Endothelial cell (in vitro differentiated cells): ENCODE results near the gene NRXN3. TPM values are rescaled to one million over a fixed set of nuclear protein-coding genes. Genes with fewer than 3 reads are reported as not detected.

ENCODE experiments used
- DNase-seq: peaks from one replicate; pipeline ENCODE4 v3.0.0; 2021; ENCODE audit warnings: low spot score
- H3K27ac Mint-ChIP-seq: one replicate; pipeline ENCODE4 v1.8.0; 2021; ENCODE audit warnings: mixed read lengths, inconsistent platforms; ENCODE audit not compliant: unreplicated experiment
- H3K27me3 Mint-ChIP-seq: one replicate; pipeline ENCODE4 v1.8.0; 2021; ENCODE audit warnings: mild to moderate bottlenecking, moderate library complexity, mixed read lengths, inconsistent platforms; ENCODE audit not compliant: unreplicated experiment
- H3K36me3 Mint-ChIP-seq: one replicate; pipeline ENCODE4 v1.8.0; 2021; ENCODE audit warnings: mild to moderate bottlenecking, low read depth, mixed read lengths, inconsistent platforms; ENCODE audit not compliant: unreplicated experiment
- H3K4me1 Mint-ChIP-seq: one replicate; pipeline ENCODE4 v1.8.0; 2021; ENCODE audit warnings: mild to moderate bottlenecking, mixed read lengths, inconsistent platforms; ENCODE audit not compliant: unreplicated experiment
- H3K4me3 Mint-ChIP-seq: one replicate; pipeline ENCODE4 v1.8.0; 2021; ENCODE audit warnings: mild to moderate bottlenecking, mixed read lengths, inconsistent platforms; ENCODE audit not compliant: unreplicated experiment
- H3K9me3 Mint-ChIP-seq: one replicate; pipeline ENCODE4 v1.8.0; 2021; ENCODE audit warnings: mixed read lengths, inconsistent platforms; ENCODE audit not compliant: unreplicated experiment
- CTCF ChIP-seq: fragments of 200-600 bp; sonication (generic); IDR thresholded peaks from one replicate; pipeline ENCODE4 v1.5.0; 2021; ENCODE audit warnings: antibody characterized with exemption; ENCODE audit not compliant: unreplicated experiment
- total RNA-seq: library from RNA; stranded (reverse); fragmentation: NEBNext Ultra II Directional; extraction: Animal tissue kit (Norgen Biotek cat#: 25700); gene quantifications from one replicate; pipeline ENCODE4 v1.2.1, GENCODE V29; 2021; ENCODE audit not compliant: unreplicated experiment

The NRXN3 gene
- total RNA-seq, 1 donor from 2014 or later: 2.3 TPM

DNA sequence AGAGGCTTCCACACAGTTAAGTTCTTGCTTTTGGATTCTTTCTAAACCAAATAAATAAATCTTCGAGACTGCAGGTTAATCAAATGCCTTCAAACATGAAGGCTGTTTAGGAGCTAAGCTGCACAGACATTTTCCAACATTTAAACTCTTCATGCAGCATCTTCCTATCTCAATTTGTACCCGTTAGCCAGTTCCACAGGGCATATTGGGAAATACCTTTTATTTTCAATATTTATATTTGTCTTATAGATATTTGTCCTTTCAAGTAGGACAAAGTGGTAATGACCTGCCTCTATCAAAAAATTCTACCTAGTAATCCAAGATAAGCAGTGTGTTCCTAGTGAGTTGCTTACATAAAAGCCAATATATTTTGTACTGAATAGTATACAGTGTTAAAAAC is 1667.5 kb downstream of the NRXN3 start:
- H3K27ac Mint-ChIP-seq: no peak overlapping the region
- H3K36me3 Mint-ChIP-seq: no peaks in the 10 kb centered on the region
- no peak overlapping the region for H3K4me3 Mint-ChIP-seq
- H3K27me3 Mint-ChIP-seq: no peaks in the 10 kb centered on the region
- TF ChIP-seq CTCF: no peak
- no peaks in the 10 kb centered on the region for H3K4me1 Mint-ChIP-seq
- no peaks in the 10 kb centered on the region for H3K9me3 Mint-ChIP-seq
- DNase-seq: no peak

DNA sequence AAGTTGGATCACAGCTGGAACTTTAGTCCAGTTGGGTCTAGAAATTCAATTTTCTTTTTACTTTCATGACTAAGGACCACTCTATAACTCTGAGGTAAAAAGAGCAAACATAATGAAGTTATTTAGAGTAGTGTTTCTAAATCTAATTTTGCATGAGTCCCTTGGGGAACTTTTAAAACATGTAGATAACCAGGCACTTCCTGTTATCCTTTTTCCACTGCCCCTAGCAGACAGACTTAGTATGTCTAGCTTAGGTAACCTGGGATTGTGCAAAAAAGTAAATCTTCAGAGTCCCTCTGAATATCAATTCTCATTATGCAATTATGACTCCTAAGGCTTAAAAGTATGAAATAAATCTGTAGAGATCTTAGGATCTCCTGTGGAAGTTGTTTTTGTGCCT is 1669.9 kb downstream of the NRXN3 start:
- TF ChIP-seq CTCF: no peak
- Mint-ChIP-seq H3K4me3 (no peak overlapping the region), H3K27me3 (no peaks in the 10 kb centered on the region), H3K9me3 (no peaks in the 10 kb centered on the region), H3K27ac (no peak overlapping the region), H3K4me1 (no peaks in the 10 kb centered on the region), H3K36me3 (no peaks in the 10 kb centered on the region)
- DNase-seq: no peak

GRCh38 chr14:79840831-79841230 is 1670.7 kb downstream of the NRXN3 start:
- Mint-ChIP-seq H3K36me3 (no peaks in the 10 kb centered on the region), H3K4me1 (no peaks in the 10 kb centered on the region), H3K27me3 (no peaks in the 10 kb centered on the region), H3K4me3 (no peak overlapping the region), H3K27ac (no peak overlapping the region), H3K9me3 (no peaks in the 10 kb centered on the region)
- no peak for DNase-seq
- TF ChIP-seq CTCF: no peak

DNA sequence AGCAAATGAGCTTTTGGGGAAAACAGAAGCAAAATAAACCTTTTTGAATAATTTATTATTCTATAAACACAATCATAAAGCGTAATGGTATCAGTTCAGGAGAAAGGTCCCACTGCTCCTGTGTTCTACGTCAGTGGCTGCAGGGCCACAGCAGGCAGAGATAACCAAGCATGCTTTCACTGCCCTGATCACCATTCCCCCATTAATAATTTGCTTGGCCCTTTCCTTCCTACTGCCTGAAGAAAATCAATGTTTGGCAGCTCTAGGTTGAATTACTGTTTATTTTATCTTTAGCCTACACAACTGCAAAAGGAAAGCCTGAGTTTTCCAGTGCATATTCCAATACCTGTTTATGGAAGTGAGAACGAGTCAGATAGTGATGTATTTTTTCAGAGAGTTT is 1671.3 kb downstream of the NRXN3 start:
- Mint-ChIP-seq H3K9me3 (no peaks in the 10 kb centered on the region), H3K27me3 (no peaks in the 10 kb centered on the region), H3K36me3 (no peaks in the 10 kb centered on the region), H3K4me3 (no peak overlapping the region), H3K27ac (no peak overlapping the region), H3K4me1 (no peaks in the 10 kb centered on the region)
- no peak for TF ChIP-seq CTCF
- no peak for DNase-seq

DNA sequence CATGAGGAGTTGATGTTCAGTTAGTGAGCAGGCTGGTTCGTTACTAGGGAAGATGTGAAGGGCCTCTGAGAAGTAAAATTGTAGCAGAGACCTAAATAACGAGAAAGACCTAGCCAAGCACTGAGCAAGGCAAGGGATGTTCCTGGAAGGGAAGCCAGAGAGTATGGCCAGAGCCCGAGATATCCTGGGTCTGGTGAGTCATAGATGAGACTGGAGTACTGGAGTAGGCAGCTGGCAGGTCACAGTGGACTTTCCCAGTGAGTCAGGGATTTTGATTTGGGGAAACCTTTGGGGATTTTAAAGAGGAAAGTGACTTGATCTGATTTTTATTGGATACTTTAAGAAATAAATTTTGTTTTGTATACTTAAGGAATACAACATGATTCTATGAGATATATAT is 1672.1 kb downstream of the NRXN3 start:
- DNase-seq: no peak
- Mint-ChIP-seq H3K9me3 (no peaks in the 10 kb centered on the region), H3K4me1 (no peaks in the 10 kb centered on the region), H3K27ac (no peak overlapping the region), H3K4me3 (no peak overlapping the region), H3K36me3 (no peaks in the 10 kb centered on the region), H3K27me3 (no peaks in the 10 kb centered on the region)
- no peak for TF ChIP-seq CTCF
